Stimulated activated CD4-positive, alpha-beta T cell treated with anti-CD3 and anti-CD28 coated beads, TNF-alpha, amount 100 ng/mL, for 48 hours (primary cell): ENCODE data around the gene CCDC81.

Experiments used
- DNase-seq, 3 donors: peaks; one replicate each; pipeline ENCODE4 v3.0.0-alpha.2; 2020; ENCODE audit warnings: low read depth in 3 of 3

CCDC81 gene

DNA sequence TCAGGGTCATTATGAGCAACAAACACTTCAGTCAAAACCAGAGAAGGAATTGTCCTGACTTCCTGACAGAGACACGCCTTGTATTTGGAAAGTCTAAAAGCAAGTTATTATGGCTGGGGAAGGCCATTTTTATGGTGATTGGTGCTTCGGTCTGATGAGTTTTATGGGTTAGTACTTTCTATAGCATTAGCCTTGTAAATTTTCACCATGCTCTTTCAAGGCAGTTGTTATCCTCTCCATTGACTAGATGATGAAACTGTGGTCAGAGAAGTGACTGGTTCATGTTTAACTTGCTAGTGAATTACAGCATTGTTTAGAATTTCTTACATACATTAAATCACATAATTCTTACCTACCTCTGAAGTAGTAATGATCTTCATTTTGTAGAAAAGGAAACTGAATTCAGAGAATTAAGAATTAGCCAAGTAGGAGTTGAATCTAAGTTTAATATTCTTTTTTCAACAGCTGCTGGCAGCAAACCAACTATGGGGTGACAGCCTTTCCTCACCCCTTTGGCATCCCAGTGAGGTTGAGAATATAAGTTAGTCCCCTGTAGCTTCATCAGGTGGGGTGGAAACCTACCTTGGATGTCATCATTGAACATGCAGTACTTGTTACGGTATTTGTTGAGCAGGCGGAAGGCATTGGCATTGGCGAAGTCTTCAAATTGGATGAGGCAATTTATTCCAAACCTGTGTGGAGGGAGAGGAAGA lies 90.0 kb downstream of the CCDC81 start:
- DNase-seq: no peak

DNA sequence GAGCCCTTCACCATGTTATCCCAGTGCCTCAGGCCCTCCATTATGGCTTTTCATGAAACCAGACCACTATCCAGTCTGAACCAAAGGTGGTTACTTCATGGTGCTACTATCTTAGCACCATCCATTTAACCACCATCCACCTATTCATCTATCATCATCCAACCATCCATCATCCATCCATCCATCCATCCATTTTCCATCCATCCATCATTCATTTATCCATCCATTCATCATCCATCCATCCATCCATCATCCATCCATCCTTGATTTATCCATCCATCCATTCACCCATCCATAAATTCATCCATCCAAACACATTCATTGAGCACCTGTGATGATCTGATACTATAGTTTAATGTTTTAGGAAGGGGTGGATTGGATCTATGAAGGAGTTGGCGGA lies 93.5 kb downstream of the CCDC81 start:
- no peak for DNase-seq

- DNase-seq: no peak
Observed at GRCh38 chr11:86469491-86470388, 95.1 kb downstream of the CCDC81 start.
